Activated T-helper 2 cell treated with anti-CD3 and anti-CD28 coated beads, Interferon-gamma antibody, Interleukin-2, Interleukin-4, amounts not matched to agents 10 μg/mL and 5 μg/mL and 100 μg/mL, durations not matched to agents 14 hours and 24 hours and 36 hours (primary cell): ENCODE results near the gene NPFFR1. TPM values are rescaled to one million over a fixed set of nuclear protein-coding genes. Genes with fewer than 3 reads are reported as not detected.

Experiments used
- DNase-seq: peaks from one replicate; pipeline ENCODE4 v3.0.0; 2021; ENCODE audit warnings: low spot score
- H3K27ac Mint-ChIP-seq: one replicate; pipeline ENCODE4 v1.8.0; 2021; ENCODE audit warnings: mixed read lengths
- H3K27me3 Mint-ChIP-seq: one replicate; pipeline ENCODE4 v1.8.0; 2021; ENCODE audit warnings: low read depth, mixed read lengths
- H3K36me3 Mint-ChIP-seq: one replicate; pipeline ENCODE4 v1.8.0; 2021; ENCODE audit warnings: low read depth, mixed read lengths
- H3K4me1 Mint-ChIP-seq: one replicate; pipeline ENCODE4 v1.8.0; 2021; ENCODE audit warnings: low read depth, mixed read lengths
- H3K4me3 Mint-ChIP-seq: one replicate; pipeline ENCODE4 v1.8.0; 2021; ENCODE audit warnings: low read depth, mild to moderate bottlenecking, moderate library complexity, mixed read lengths
- H3K9me3 Mint-ChIP-seq: one replicate; pipeline ENCODE4 v1.8.0; 2021; ENCODE audit warnings: mixed read lengths
- intact Hi-C: fragments of 100-400 bp; cut with micrococcal nuclease; formaldehyde crosslinking; loops from one replicate; pipeline ENCODE4 v1.15.1; 2023
- total RNA-seq: library from RNA; stranded (reverse); gene quantifications from 2 replicates; pipeline ENCODE4 v1.2.3, GENCODE V29; 2022

The NPFFR1 gene
- total RNA-seq, 1 donor from 2014 or later, result not detected

DNA sequence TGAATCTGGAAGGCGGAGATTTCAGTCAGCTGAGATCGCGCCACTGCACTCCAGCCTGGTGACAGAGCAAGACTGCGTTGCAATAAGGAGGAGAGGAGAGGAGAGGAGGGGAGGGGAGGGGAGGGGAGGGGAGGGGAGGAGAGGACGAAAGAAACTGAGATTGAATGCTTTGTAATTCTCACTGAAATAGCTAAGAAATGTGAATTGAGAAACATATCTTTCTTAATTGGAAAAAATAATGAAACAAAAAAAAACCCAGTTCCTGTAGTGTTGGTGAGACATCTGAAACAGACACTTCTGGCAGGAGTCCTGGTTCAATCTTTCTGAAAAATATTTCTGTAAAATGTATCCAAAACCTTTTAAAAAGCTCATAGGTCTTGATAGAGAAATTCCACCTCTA is 77.0 kb downstream of the NPFFR1 start:
- peaks cover 77% of the 10 kb centered on the region for H3K36me3 Mint-ChIP-seq
- H3K27ac Mint-ChIP-seq, result no peak overlapping the region
- H3K4me3 Mint-ChIP-seq, result no peak overlapping the region
- no peaks in the 10 kb centered on the region for H3K9me3 Mint-ChIP-seq
- H3K4me1 Mint-ChIP-seq, result no peaks in the 10 kb centered on the region
- DNase-seq, result no peak
- H3K27me3 Mint-ChIP-seq, result no peaks in the 10 kb centered on the region
- intact Hi-C loops, result no loop called here

DNA sequence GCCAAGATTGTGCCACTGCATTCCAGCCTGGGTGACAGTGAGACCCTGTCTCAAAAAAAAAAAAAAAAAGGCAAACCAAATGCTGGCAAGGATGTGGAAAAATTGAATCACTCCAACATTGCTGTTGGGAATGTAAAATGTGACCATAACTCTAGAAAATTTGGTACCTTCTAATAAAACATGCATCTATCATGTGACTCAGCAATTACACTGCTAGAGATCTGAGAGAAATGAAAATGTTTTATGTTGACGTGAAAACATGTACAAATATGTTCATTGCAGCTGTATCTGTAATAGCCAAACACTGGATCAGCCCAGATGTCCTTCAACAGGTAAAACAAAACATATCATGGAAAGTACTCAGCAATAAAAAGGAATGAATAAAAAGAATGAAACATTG is 82.7 kb downstream of the NPFFR1 start:
- H3K4me3 Mint-ChIP-seq, result no peak overlapping the region
- no peaks in the 10 kb centered on the region for H3K27me3 Mint-ChIP-seq
- H3K27ac Mint-ChIP-seq, result peak overlapping the region; percentile 17
- intact Hi-C loops, result no loop called here
- no peaks in the 10 kb centered on the region for H3K9me3 Mint-ChIP-seq
- peaks cover 32% of the 10 kb centered on the region for H3K4me1 Mint-ChIP-seq
- peaks cover 84% of the 10 kb centered on the region for H3K36me3 Mint-ChIP-seq
- no peak for DNase-seq

- Mint-ChIP-seq H3K36me3 (peaks cover 75% of the 10 kb centered on the region), H3K27ac (no peak overlapping the region), H3K4me3 (no peak overlapping the region), H3K9me3 (no peaks in the 10 kb centered on the region), H3K4me1 (peaks cover 32% of the 10 kb centered on the region), H3K27me3 (no peaks in the 10 kb centered on the region)
- intact Hi-C loops, result loop anchor here (5.0 to 10.0 kb wide), 2 partner anchors 37 to 54 kb away; partner anchors contain the start of gene TYSND1
- no peak for DNase-seq
Observed at GRCh38 chr10:70198696-70199466, 84.9 kb downstream of the NPFFR1 start.

Other genes starting within 250 kb of the NPFFR1 start
- 6.1 and 7.1 TPM in 2 replicates for gene MACROH2A2, start 231.2 kb downstream of the NPFFR1 start, total RNA-seq
- gene AIFM2, start 151.2 kb downstream of the NPFFR1 start, total RNA-seq, result 9.5 and 11.6 TPM in 2 replicates
- 12.5 and 13.6 TPM in 2 replicates for gene TYSND1, start 137.3 kb downstream of the NPFFR1 start, total RNA-seq
- 115 and 129 TPM in 2 replicates for gene SAR1A, start 113.5 kb downstream of the NPFFR1 start, total RNA-seq
- gene PPA1, start 50.6 kb downstream of the NPFFR1 start, total RNA-seq, result 405 and 419 TPM in 2 replicates
- gene LRRC20, start 98.6 kb upstream of the NPFFR1 start, total RNA-seq, result 17.2 and 18.9 TPM in 2 replicates
- gene EIF4EBP2, start 120.1 kb upstream of the NPFFR1 start, total RNA-seq, result 39.5 and 40.0 TPM in 2 replicates
- not detected in 2 replicates for gene NODAL, start 157.7 kb upstream of the NPFFR1 start, total RNA-seq
- gene PALD1, start 194.8 kb upstream of the NPFFR1 start, total RNA-seq, result 2.1 and 2.3 TPM in 2 replicates